T-helper 2 cell treated with Interferon-gamma antibody and Interleukin-4, amounts not matched to agents 100 ng/mL and 5 ng/mL, for 36 hours (primary cell): ENCODE data around the gene TRIM24. TPM values are rescaled to one million over a fixed set of nuclear protein-coding genes. Genes with fewer than 3 reads are reported as not detected.
"Not testable (repeated sequence)": the region's sequence is repeated elsewhere in the genome, so short reads cannot be mapped to it uniquely, and the experiment has no call there.

ENCODE experiments used
- intact Hi-C: fragments of 100-400 bp; cut with micrococcal nuclease; formaldehyde crosslinking; loops from one replicate; pipeline ENCODE4 v1.15.1; 2023
- total RNA-seq: library from RNA; stranded (reverse); gene quantifications from 2 replicates; pipeline ENCODE4 v1.2.3, GENCODE V29; 2022

Gene TRIM24
- total RNA-seq, 1 donor from 2014 or later: 23.4 TPM

DNA sequence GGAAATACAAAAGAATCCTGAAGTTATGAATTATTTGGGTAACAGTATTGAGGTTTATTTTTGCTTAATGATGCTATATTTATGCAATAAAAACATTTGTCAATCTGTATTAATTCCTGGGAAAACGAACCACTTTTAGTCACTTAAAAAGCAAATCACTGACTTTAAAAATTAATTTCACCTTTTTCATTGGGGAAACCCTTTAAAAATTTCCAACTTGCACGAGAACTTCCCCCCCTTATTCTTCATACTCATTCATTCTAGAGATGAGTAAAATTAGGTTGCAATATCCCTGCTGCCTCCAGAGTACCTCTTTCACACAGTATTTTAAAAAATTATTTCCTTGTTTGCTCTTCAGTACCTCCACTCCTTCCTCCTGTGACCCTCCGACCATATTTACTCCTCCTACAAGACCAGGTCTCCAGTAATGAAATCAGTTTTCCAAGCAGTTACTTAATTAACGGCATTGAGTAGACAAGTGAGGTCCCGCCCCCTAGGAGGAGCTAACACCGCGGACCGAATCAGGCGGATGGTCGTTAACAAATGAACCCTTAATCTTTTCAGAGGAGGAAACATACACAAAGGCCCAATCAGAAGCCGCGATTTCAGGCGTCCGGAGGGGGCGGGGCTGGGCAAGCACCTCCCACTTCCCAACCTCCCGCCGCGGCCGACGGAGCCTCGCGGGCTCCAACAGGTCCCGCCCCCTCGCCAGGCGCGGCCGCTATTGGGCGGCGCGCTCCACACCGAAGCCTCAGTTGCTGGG, 465 bp upstream of the TRIM24 start:
- intact Hi-C loops: loop anchor here (1.0 to 10.0 kb wide), 9 partner anchors 165 to 881 kb away; partner anchors contain the start of genes CREB3L2 and UBN2

DNA sequence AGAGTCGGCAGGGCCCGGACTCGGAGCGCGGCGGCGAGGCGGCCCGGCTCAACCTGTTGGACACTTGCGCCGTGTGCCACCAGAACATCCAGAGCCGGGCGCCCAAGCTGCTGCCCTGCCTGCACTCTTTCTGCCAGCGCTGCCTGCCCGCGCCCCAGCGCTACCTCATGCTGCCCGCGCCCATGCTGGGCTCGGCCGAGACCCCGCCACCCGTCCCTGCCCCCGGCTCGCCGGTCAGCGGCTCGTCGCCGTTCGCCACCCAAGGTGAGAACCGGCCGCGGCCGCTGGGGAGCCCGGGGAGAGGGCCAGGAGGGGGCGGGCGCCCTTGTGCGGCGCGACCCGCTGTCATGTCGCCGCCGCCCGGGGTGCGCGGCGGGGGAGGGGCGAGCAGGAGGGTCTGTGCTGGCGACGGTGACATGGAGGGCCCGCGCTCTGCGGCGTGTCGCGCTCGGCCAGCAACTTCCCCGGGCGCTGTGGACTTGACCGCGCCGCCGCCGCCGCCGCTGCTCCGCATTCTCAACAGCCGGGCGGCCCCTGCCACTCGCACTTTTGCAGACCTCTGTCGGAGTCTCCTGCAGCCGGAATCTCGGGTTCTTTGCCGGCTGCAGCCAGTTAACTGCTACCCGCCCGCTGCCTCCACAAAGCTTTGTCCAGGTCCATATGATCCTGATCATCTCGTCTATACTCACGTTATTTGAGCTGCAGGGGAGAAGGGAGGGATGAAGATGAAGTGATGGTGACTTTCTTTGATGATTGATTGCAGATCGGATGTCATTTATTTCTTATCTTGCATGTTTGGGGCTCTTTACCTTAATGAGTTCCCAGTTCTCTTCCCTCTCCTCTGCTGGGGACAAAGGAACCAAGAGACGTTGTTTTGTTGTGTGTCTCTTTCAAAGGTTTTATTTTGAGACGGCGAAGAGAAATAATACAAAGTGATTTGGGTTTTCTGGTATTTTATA, 869 bp downstream of the TRIM24 start:
- intact Hi-C loops: loop anchor here (1.0 to 10.0 kb wide), 8 partner anchors 164 to 879 kb away; partner anchors contain the start of gene UBN2

DNA sequence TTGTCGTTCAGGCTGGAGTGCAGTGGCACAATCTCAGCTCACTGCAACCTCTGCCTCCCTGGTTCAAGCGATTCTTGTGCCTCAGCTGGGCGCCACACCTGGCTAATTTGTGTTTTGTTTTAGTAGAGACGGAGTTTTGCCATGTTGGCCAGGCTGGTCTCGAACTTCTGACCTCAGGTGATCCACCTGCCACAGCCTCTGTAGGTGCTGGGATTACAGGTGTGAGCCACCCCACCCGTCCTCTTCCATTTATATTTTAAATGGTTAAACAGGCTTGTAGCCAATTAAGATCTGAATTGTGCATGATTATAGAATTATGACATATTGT, 3.2 kb downstream of the TRIM24 start:
- intact Hi-C loops: loop anchor here (5.0 to 10.0 kb wide), 2 partner anchors 404 to 652 kb away; no protein-coding TSS in a partner anchor

DNA sequence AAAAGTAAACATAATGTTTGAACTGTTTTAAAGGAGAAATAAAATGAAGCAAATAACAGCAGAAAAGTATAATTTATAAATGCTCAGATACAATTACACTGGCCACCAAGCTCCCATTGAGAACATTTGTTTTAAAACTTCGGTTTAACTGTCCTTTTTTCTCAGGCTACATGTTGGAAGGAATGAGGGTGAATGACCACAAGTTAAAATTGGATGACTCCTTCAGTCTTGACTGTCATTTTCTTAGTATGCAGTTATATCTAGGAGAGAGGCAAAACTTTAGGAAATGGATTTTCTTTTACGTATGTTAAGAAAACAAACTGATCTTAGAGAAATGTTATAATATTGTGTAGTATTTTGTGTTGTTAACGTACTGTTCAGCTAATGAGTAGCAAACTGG, 5.0 kb downstream of the TRIM24 start:
- intact Hi-C loops: loop anchor here (10.0 kb wide), 1 partner anchor 650 kb away; no protein-coding TSS in a partner anchor

DNA sequence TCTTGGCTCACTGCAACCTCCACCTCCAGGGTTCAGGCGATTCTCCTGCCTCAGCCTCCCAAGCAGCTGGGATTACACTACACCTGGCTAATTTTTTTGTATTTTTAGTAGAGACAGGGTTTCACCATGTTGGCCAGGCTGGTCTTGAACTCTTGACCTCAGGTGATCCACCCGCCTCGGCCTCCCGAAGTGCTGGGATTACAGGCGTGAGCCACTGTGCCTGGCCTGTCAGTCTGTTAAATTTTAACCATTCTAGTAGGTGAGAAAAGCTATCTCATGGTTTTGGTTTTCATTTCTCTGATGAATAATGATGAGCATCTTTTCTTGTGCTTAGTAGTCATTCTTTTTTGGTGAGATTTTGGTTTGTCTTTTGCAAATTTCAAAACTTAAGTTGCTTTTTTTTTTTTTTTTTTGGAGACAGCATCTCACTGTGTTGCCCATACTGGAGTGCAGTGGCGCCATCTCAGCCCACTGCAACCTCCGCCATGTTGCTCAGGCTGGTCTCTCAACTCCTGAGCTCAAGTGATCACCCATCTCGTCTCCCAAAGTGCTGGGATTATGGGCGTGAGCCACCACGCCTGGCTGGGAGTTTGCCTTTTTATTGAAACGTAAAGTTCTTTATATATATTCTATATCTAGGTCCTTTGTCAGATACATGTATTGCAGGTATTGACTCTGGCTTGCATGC, 6.2 kb downstream of the TRIM24 start:
- intact Hi-C loops: loop anchor here (10.0 kb wide), 1 partner anchor 649 kb away; no protein-coding TSS in a partner anchor

DNA sequence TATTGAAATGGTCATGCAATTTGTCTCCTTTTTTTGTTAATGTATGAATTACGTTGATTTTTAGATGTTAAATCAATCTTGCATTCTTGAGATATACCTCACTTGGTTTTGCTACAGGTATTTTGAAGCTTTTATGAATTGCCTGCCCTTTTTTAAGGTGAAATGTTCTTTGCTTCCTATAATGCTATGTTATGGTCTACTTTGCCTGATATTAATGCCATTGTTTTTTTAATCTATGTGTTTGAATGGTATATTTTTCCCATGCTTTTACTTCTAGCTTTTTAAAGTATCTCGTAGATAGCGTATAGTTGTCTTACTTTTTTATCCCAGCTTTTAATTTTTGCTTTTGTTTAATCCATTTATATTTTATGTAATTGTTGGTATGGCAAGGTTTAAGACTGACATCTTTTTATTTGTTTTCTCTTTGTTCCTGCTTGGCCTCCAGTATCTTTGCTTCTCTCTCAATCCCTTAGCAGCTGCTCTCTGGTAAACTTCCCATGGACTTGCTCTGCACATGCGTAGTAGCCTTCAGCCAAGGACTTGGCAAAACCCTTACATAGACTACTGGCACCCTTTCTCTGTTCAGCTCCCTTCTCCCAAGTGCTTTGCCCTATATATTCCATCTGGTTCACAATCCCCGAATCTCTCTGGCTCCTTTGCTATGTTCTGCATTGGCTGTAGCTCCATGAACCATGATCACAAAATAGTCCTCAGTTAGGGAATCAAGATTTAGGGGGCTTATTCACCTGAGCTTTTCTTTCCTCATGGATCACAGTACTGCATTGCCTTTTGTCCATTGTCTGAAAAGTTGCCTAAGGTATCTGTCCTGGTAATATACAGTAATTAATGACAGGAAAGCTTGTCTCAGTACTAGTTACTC, 8.4 kb downstream of the TRIM24 start:
- intact Hi-C loops: loop anchor here (10.0 kb wide), 1 partner anchor 646 kb away; no protein-coding TSS in a partner anchor

DNA sequence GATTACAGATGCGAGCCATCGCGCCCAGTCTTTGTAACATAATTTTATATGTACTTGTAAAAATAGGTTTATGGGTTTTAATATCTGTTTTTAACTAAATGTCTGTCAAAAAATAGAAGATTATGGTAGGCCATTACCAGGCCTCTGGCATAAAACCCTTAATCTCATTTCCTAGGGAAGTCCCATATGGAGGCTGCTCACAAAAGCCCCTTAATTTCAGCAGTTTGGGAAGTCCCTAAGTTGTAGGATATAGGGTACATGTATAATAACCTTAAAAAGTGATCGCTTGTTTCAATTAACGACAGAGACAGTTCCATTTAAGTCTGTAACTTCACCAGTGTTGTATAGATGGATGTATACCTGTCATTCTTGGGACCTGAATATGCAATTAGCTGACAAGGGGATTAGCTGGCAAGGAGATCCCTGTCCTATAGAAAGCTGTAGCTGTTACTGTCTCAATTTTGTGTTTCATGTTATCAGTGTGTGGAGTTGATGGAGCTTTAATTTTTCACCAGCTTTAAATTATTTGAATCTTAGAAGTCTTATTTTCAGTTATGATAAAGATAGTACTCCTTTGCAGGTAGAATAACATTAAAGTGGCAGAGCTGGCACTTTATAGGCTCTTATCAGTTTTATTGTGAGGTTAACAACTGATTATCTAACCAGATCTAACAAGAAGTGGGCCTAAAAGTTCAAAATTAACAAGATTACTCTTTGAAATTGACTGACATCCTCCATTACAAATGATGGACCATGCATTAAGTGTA, 10.5 kb downstream of the TRIM24 start:
- intact Hi-C loops: no loop called here

DNA sequence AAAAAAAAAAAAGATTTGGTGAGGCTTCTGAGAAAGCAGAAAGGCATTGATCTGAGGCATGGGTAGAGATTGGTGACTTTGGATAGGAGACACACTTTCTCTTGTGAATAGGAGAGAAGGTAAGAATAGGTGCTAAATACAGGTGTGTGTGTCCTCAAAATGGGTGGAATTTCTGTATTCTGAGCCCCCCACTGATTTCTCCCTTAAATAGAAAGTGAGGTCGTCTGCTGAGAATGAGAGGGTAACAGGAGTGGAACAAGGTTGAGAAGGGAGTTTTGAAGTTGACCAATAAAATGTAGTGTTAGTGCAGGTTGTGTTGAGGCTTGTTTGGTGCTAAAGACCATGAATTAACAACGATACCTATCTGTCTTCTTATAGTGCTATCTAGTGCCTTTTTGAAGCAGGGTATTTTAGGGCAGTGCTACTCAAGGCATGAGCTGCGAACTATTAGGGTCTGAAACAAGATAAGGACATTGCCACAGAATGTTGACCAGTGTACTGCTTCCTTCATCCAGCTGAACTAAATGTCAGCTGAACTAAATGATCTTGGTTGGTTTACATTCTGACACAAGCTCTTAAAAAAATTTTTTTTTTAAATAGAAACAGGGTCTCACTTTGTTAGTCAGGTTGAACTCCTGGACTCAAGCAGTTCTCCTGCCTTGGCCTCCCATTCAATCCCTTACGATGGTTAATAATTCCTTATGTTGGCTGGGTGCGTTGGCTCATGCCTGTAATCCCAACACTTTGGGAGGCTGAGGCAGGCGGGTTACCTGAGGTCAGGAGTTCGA, 12.4 kb downstream of the TRIM24 start:
- intact Hi-C loops: no loop called here

DNA sequence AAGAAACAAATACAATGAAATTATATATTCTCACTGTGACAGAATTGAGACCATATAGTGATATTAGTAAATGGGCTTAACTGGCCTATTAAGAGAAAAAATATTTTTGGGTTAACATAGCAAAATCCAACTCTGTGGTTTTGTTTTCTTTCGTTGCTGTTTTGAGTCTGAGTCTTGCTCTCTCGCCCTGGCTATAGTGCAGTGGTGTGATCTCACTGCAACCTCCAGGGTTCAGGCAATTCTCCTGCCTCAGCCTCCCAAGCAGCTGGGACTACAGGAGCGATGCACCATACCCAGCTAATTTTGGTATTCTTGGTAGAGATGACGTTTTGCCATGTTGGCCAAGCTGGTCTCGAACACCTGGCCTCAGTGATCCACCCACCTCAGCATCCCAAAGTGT, 15.3 kb downstream of the TRIM24 start:
- intact Hi-C loops: no loop called here

DNA sequence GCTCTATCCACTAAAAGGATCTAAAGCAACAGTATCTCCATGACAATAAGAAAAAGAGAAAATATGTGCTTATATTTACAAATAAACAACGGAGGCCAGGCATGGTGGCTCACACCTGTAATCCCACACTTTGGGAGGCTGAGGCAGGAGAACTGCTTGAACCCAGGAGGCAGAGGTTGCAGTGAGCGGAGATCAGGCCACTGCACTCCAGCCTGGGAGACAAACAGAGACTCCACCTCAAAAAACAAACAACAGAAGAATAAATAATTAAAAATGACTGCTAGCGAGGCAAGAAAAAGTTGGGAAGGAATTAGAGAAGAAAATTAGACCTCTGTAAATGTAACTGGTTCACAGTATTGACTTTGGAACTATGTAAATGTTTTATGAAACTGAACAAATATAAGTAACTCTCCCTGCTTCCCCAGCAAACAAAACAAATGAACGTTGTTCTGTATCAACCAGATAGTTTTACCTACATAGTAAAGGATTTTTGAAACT, 17.1 kb downstream of the TRIM24 start:
- intact Hi-C loops: no loop called here

DNA sequence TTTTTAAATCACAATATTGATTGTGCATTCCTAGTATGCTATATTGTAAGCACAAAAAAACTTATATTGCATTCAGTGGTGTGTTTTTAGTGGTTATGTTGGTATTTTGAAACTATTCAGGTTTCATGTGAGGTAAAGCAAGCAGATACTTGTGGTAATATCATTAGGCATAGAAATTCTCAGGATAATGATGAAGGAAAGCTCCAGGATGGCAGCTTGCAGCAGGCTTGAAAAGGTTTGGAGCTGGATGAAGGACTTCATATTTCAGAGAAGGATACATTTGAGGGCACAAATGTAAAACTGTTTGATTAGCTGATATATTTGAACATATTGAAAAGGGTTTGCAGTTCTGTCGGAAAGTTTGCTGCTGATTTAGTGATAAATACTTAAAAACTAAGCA, 17.5 kb downstream of the TRIM24 start:
- intact Hi-C loops: no loop called here

DNA sequence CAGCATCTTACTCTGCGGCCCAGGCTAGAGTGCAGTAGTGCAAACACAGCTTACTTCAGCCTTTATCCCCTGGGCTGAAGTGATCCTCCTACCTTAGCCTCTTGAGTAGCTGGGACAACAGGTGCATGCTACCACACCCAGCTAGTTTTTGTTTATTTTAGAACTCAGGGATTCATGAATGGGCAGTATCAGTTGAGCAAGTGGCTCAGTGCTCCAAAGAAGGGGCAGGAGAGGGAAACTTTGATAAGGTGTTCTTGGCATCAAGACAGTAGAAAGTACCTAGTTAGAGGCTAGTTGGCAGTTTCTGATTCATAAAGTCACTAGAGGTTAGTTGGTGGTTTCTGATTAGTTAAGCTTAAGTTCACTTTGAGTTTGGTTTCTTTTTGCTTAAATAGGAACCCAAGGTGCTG, 18.4 kb downstream of the TRIM24 start:
- intact Hi-C loops: no loop called here

DNA sequence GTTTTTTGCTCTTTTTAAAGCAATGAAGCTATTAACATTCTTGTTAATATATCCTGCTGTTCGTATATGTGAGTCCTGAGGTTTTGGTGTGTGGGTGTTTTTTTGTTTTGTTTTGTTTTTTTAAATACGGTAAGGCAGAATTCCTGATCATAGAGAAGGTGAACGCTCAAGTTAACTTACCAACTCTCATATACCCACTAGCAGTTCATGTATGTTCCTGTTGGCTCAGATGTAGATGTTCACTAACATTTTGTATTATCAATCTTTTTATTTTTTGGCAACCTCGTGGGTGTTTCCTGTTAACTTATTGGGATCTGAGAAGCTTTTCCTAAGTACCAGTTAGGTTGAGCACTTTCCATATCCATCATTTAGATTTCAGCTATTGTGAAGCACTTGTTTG, 20.5 kb downstream of the TRIM24 start:
- intact Hi-C loops: no loop called here

DNA sequence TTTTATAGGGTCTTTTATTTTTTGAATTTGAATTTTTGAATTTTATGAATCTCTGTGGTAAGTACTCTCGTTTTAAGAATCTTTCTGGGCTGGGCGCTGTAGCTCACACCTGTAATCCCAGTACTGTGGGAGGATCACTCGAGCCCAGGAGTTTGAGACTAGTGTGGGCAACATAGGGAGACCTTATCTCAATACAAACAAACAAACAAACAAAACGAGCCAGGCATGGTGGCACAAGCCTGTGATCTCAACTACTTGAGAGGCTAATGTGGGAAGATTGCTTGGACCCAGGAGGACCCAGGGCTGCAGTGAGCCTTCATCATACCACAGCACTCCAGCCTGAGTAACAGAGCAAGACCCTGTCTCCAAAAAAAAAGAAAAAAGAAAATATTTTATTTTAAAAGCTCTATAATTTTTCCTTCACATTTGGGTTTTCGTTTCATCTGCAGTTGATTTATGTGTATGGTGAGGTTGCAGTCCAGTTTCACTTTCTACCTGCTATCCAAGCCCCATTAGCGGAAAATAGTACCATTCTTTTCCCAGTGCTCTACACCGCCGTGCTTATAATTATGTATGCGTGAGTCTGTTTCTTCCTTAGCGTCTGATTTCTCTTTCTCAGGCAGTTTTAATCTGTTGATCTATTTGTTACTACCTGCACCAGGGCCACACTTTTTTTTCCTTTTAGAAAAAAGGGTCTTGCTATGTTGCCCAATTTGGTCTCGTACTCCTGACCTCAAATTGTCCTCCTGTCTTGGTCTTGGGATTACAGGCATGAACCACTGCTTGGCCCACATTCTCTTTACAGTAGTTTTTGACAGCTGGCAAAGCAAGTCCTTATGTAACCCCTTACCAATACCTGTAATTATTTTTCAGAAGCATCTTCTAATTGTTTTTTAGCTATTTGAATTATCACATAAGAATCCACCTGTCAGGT, 21.7 kb downstream of the TRIM24 start:
- intact Hi-C loops: no loop called here

DNA sequence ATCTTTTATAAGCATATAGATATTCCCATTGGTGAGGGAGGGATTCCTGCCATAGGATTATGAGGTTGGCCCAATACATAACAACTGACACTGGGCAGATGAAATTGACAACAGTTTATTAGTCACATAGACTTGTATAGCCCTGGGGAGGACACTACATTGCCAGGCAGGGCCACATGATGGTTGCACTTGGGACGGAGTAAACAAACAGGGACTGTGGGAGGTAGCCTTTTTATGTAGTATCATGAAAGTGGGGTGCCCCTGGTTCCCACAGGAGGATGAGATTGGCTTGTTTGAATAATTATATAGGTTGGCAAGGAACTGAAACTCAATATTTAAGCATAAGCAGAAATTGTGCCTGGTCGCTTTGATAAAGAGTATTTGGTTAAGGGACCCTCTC, 23.5 kb downstream of the TRIM24 start:
- intact Hi-C loops: no loop called here

DNA sequence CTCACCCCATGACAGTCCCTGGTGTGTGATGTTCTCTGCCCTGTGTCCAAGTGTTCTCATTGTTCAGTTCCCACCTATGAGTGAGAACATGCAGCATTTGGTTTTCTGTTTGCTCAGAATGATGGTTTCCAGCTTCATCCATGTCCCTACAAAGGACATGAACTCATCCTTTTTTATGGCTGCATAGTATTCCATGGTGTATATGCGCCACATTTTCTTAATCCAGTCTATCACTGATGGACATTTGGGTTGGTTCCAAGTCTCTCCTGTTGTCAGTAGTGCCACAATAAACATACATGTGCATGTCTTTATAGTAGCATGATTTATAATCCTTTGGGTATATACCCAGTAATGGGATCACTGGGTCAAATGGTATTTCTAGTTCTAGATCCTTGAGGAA, 25.4 kb downstream of the TRIM24 start:
- intact Hi-C loops: not testable (repeated sequence)

DNA sequence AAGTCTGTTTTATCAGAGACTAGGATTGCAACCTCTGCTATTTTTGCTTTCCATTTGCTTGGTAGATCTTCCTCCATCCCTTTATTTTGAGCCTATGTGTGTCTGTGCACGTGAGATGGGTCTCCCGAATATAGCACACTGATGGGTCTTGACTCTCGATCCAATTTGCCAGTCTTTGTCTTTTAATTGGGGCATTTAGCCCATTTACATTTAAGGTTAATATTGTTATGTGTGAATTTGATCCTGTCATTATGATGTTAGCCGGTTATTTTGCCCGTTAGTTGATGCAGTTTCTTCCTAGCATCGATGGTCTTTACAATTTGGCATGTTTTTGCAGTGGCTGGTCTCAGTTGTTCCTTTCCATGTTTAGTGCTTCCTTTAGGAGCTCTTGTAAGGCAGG, 29.1 kb downstream of the TRIM24 start:
- intact Hi-C loops: not testable (repeated sequence)
